ENCODE results near the gene TNNT3.

TNNT3 gene

GRCh38 chr11:1949922-1950321 is 30.4 kb downstream of the TNNT3 start:
- no peak for DNase-seq (ENCODE audit: low read depth in 1 of 2, low spot score in 1 of 2)

GRCh38 chr11:1952806-1953482 is 33.4 kb downstream of the TNNT3 start:
- DNase-seq (ENCODE audit: low read depth in 1 of 2, low spot score in 1 of 2), result no peak

- DNase-seq (ENCODE audit: low read depth in 1 of 2, low spot score in 1 of 2), result no peak
Measured at GRCh38 chr11:1953489-1954266, 34.2 kb downstream of the TNNT3 start.

GRCh38 chr11:1958367-1958766 is 38.9 kb downstream of the TNNT3 start:
- no peak for DNase-seq (ENCODE audit: low read depth in 1 of 2, low spot score in 1 of 2)

- DNase-seq (ENCODE audit: low read depth in 1 of 2, low spot score in 1 of 2), result no peak
Measured at GRCh38 chr11:1959786-1960185, 40.3 kb downstream of the TNNT3 start.

GRCh38 chr11:1963864-1964263 is 44.4 kb downstream of the TNNT3 start:
- no peak for DNase-seq (ENCODE audit: low read depth in 1 of 2, low spot score in 1 of 2)

- DNase-seq (ENCODE audit: low read depth in 1 of 2, low spot score in 1 of 2), result no peak
Measured at GRCh38 chr11:1964348-1964747, 44.8 kb downstream of the TNNT3 start.

- DNase-seq (ENCODE audit: low read depth in 1 of 2, low spot score in 1 of 2), result no peak
Measured at GRCh38 chr11:1964955-1965354, 45.5 kb downstream of the TNNT3 start.

- no peak for DNase-seq (ENCODE audit: low read depth in 1 of 2, low spot score in 1 of 2)
Measured at GRCh38 chr11:1966531-1966930, 47.0 kb downstream of the TNNT3 start.

GRCh38 chr11:1967641-1968225 is 48.2 kb downstream of the TNNT3 start:
- no peak for DNase-seq (ENCODE audit: low read depth in 1 of 2, low spot score in 1 of 2)

GRCh38 chr11:1968454-1969002 is 49.0 kb downstream of the TNNT3 start:
- no peak for DNase-seq (ENCODE audit: low read depth in 1 of 2, low spot score in 1 of 2)

- no peak for DNase-seq (ENCODE audit: low read depth in 1 of 2, low spot score in 1 of 2)
Measured at GRCh38 chr11:1969035-1969434, 49.5 kb downstream of the TNNT3 start.

- no peak for DNase-seq (ENCODE audit: low read depth in 1 of 2, low spot score in 1 of 2)
Measured at GRCh38 chr11:1969776-1970175, 50.3 kb downstream of the TNNT3 start.

- DNase-seq (ENCODE audit: low read depth in 1 of 2, low spot score in 1 of 2), result no peak
Measured at GRCh38 chr11:1970956-1971355, 51.5 kb downstream of the TNNT3 start.

- DNase-seq (ENCODE audit: low read depth in 1 of 2, low spot score in 1 of 2), result no peak
Measured at GRCh38 chr11:1975185-1975584, 55.7 kb downstream of the TNNT3 start.

GRCh38 chr11:1978720-1979473 is 59.4 kb downstream of the TNNT3 start:
- no peak for DNase-seq (ENCODE audit: low read depth in 1 of 2, low spot score in 1 of 2)

GRCh38 chr11:1979607-1980006 is 60.1 kb downstream of the TNNT3 start:
- no peak for DNase-seq (ENCODE audit: low read depth in 1 of 2, low spot score in 1 of 2)

GRCh38 chr11:1982873-1983600 is 63.5 kb downstream of the TNNT3 start:
- DNase-seq (ENCODE audit: low read depth in 1 of 2, low spot score in 1 of 2), result no peak

- DNase-seq (ENCODE audit: low read depth in 1 of 2, low spot score in 1 of 2), result no peak
Measured at GRCh38 chr11:1983601-1983961, 64.1 kb downstream of the TNNT3 start.

GRCh38 chr11:1987024-1987423 is 67.5 kb downstream of the TNNT3 start:
- DNase-seq (ENCODE audit: low read depth in 1 of 2, low spot score in 1 of 2), result no peak

GRCh38 chr11:1988174-1988573 is 68.7 kb downstream of the TNNT3 start:
- no peak for DNase-seq (ENCODE audit: low read depth in 1 of 2, low spot score in 1 of 2)
